MM.1S (cell line): ENCODE measurements around the gene KLK13.

Experiments used
- DNase-seq: peaks from one replicate; pipeline ENCODE4 v3.0.0-alpha.2; 2015
- H2AFZ ChIP-seq: fragments of 300-600 bp; sonication (generic); 2 replicates; pipeline ENCODE4 v1.6.0; 2016; ENCODE audit warnings: antibody characterized with exemption, low read length
- H3F3A ChIP-seq: fragments of 300-600 bp; sonication (generic); 2 replicates; pipeline ENCODE4 v1.6.1; 2016; ENCODE audit warnings: mild to moderate bottlenecking, antibody characterized with exemption, low read length, moderate library complexity, mixed read lengths; ENCODE audit not compliant: insufficient read depth
- H3K27ac ChIP-seq: fragments of 300-600 bp; sonication (generic); 2 replicates; pipeline ENCODE4 v1.5.1; 2016; ENCODE audit warnings: mild to moderate bottlenecking, low read length
- H3K27me3 ChIP-seq: fragments of 300-600 bp; sonication (generic); replicated peaks from 2 replicates; pipeline ENCODE4 v1.6.0; 2016; ENCODE audit warnings: low read length; ENCODE audit not compliant: insufficient read depth
- H3K36me3 ChIP-seq: fragments of 300-600 bp; sonication (generic); replicated peaks from 2 replicates; pipeline ENCODE4 v1.6.1; 2016; ENCODE audit warnings: mild to moderate bottlenecking, low read length, mixed read lengths; ENCODE audit not compliant: insufficient read depth
- H3K4me1 ChIP-seq: fragments of 300-600 bp; sonication (generic); 2 replicates; pipeline ENCODE4 v1.6.1; 2016; ENCODE audit warnings: low read length, mixed read lengths
- H3K4me2 ChIP-seq: fragments of 300-600 bp; sonication (generic); 2 replicates; pipeline ENCODE4 v1.6.0; 2016; ENCODE audit warnings: low read depth, low read length
- H3K4me3 ChIP-seq: fragments of 300-600 bp; sonication (generic); 2 replicates; pipeline ENCODE4 v1.5.1; 2016; ENCODE audit warnings: low read length, mixed read lengths
- H3K79me2 ChIP-seq: fragments of 300-600 bp; sonication (generic); 2 replicates; pipeline ENCODE4 v1.6.1; 2016; ENCODE audit warnings: mixed run types, low read length, mixed read lengths
- H3K9ac ChIP-seq: fragments of 300-600 bp; sonication (generic); 2 replicates; pipeline ENCODE4 v1.6.1; 2016; ENCODE audit warnings: low read length, mixed read lengths
- H3K9me2 ChIP-seq: fragments of 300-600 bp; sonication (generic); replicated peaks from 2 replicates; pipeline ENCODE4 v1.6.1; 2016; ENCODE audit warnings: mild to moderate bottlenecking, low read length, mixed read lengths; ENCODE audit not compliant: insufficient read depth
- H3K9me3 ChIP-seq: fragments of 300-600 bp; sonication (generic); replicated peaks from 2 replicates; pipeline ENCODE4 v1.6.1; 2016; ENCODE audit warnings: mild to moderate bottlenecking, low read length, mixed read lengths; ENCODE audit not compliant: insufficient read depth
- H4K20me1 ChIP-seq: fragments of 300-600 bp; sonication (generic); 2 replicates; pipeline ENCODE4 v1.6.1; 2016; ENCODE audit warnings: mild to moderate bottlenecking, low read length, moderate library complexity, mixed read lengths; ENCODE audit not compliant: insufficient read depth
- CTCF ChIP-seq: fragments of 300-600 bp; sonication (generic); IDR thresholded peaks from 2 replicates; pipeline ENCODE4 v1.5.1; 2016; ENCODE audit warnings: antibody characterized with exemption, low read length, mixed read lengths
- EZH2 ChIP-seq: fragments of 300-600 bp; sonication (generic); optimal IDR thresholded peaks from 2 replicates; pipeline ENCODE3; 2017; ENCODE audit warnings: low read depth, mild to moderate bottlenecking, antibody characterized with exemption, low read length, mixed read lengths
- EZH2phosphoT487 ChIP-seq: fragments of 300-600 bp; sonication (generic); IDR thresholded peaks from 2 replicates; pipeline ENCODE4 v1.6.1; 2018; ENCODE audit warnings: antibody characterized with exemption, low read length

KLK13 gene

GRCh38 chr19:51007488-51007887 lies 57.4 kb downstream of the KLK13 start:
- Histone ChIP-seq H3K9me3 (no peaks in the 10 kb centered on the region), H3F3A (no peaks in the 10 kb centered on the region), H4K20me1 (no peaks in the 10 kb centered on the region), H3K36me3 (no peaks in the 10 kb centered on the region), H3K79me2 (no peaks in the 10 kb centered on the region), H3K4me1 (no peaks in the 10 kb centered on the region), H3K27me3 (peaks cover 7% of the 10 kb centered on the region; the same call in 1 of the 2 replicates), H3K9ac (no peak overlapping the region), H3K4me2 (no peak overlapping the region), H3K9me2 (no peaks in the 10 kb centered on the region), H3K4me3 (no peak overlapping the region), H3K27ac (no peak overlapping the region), H2AFZ (no peak overlapping the region)
- DNase-seq: no peak
- TF ChIP-seq EZH2: no peak
- no peak for TF ChIP-seq EZH2phosphoT487
- TF ChIP-seq CTCF: no peak

- TF ChIP-seq CTCF (no peak), EZH2 (no peak), EZH2phosphoT487 (no peak)
- no peaks in the 10 kb centered on the region for H4K20me1 ChIP-seq
- H3K27me3 ChIP-seq: peaks cover 9% of the 10 kb centered on the region; the same call in 1 of the 2 replicates
- no peak overlapping the region for H3K4me3 ChIP-seq
- H3K4me2 ChIP-seq: no peak overlapping the region
- H3F3A ChIP-seq: no peaks in the 10 kb centered on the region
- no peaks in the 10 kb centered on the region for H3K79me2 ChIP-seq
- no peak for DNase-seq
- H2AFZ ChIP-seq: no peak overlapping the region
- H3K9me2 ChIP-seq: no peaks in the 10 kb centered on the region
- no peaks in the 10 kb centered on the region for H3K36me3 ChIP-seq
- no peaks in the 10 kb centered on the region for H3K9me3 ChIP-seq
- H3K9ac ChIP-seq: no peak overlapping the region
- no peak overlapping the region for H3K27ac ChIP-seq
- no peaks in the 10 kb centered on the region for H3K4me1 ChIP-seq
Observed at GRCh38 chr19:51006406-51006805, 58.5 kb downstream of the KLK13 start.
